Stimulated activated CD8-positive, alpha-beta memory T cell treated with anti-CD3 and anti-CD28 coated beads, Interleukin-7, amount 100 ng/mL, for 1 hour (primary cell): Measurements from ENCODE around the gene SKI.

Source experiments
- DNase-seq, 2 donors: peaks; one replicate each; pipeline ENCODE4 v3.0.0-alpha.2; 2020; ENCODE audit warnings: low read depth in 2 of 2

SKI gene

GRCh38 chr1:2229911-2230731, 2.0 kb downstream of the SKI start:
- DNase-seq, result no peak

DNA sequence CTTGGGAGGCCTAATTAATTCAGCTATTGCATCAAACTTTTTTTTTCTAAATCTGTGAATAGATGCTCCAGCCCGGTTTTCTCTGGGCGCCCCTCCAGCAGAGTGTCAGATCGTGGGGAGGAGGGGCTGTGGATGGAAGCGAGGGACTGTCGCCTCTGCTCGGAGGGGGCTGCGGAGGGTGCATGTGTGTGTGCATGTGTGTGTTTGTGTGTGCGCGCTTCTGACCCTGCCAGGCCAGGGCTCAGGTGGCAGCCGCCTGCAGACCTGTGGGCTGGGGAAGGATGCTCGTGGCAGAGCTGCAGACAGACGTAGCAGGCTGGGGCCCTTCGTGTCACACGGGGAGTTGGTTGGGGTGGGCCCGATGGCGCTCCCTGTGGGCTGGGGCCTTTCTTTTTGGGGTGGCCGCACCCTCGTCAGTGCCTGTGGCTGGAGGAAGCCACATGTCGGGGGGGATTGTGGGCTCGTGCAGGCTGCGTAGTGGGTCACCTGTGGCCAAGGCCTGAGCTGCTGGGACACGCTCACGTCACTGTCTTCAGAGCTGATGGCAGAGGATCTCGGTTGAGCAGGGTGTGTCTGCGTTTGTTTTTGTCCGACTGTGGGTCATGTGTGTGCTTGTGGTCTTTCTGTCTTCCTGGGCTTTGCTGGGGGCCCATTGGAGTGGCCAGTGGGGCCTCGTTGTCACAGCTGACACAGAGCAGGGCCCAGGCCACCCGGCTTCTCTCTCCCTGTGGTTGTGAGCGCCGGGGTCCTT, 2.8 kb downstream of the SKI start:
- no peak for DNase-seq

GRCh38 chr1:2231532-2232254, 3.6 kb downstream of the SKI start:
- DNase-seq, result peak in 1 of 2 donors; percentile 40

DNA sequence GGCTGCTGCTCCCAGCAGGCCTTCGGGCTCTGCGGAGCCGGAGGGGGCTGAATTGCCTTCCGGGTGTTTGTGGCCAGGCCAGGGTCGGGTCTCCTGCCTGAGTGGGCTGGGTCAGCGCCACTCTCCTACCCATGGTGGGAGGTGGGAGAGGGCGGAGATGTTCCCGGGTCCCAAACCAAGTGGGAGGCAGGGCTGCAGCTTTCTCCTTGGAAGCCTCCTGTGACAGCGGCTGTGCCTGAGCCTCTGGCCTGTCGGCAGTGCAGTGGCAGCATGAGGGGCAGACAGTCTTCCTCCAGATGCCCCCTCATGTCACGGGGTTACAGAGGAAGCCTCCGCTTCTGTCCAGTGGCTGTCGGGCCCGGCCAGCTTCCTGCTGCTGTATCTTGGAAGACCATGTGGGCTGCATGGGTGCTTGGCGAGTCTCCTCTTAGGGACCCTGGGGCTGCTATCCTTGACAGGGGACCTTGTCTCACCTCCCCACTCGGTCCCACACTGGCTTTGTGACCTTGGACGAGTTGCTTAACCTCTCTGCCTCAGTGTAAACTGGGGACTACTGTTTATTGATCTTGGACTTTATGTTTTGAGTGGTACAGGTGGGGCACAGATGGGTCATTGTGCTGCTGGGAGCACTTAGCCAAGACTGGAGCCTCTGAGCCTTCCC, 4.3 kb downstream of the SKI start:
- no peak for DNase-seq

DNA sequence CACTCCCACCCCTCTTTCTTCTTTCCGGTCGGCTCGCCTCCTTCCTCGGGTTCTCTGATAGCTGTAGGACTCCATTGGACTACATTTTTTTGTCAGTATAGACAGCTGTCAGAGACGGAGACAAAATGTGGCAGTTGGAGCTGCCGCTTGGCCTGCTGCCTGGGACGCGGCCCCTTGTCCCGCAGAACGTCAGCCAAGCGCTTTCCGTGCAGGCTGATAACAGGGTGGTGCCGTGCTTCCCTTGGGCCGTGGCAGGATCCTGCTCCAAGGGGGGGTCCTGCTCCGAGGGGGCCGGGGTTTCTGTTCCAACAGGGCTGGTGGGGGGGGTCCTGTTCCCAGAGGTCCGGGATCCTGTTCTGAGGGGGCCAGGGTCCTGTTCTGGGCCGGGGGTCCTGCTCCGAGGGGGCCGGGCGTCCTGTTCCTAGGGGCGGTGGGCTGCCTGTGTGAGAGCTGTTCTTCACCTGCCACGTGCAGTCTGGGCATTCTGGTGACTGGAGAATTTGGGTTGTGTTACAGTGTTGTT, 4.9 kb downstream of the SKI start:
- no peak for DNase-seq

DNA sequence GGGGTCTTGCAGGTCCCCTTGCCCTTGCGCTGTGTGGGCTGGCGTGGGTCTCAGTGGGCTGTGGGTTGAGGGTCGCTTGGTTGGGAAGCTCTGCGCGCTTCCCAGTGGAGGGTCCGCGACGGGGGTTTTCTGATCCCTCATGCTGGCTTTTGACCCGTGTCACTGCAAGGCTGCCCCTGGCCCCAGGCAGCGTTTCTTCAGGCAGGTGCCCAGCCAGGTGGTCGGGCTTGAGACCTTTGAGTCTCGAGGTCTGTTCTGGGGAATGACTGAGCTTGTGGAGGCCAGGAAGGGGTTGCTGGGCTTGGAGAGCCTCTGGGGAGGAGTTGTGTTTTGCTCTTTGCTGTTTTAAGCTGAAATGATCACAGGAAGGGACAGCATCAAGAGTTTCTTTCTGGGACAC, 5.3 kb downstream of the SKI start:
- no peak for DNase-seq

GRCh38 chr1:2233997-2234761, 6.1 kb downstream of the SKI start:
- peak; percentile 47 to 66 for DNase-seq

DNA sequence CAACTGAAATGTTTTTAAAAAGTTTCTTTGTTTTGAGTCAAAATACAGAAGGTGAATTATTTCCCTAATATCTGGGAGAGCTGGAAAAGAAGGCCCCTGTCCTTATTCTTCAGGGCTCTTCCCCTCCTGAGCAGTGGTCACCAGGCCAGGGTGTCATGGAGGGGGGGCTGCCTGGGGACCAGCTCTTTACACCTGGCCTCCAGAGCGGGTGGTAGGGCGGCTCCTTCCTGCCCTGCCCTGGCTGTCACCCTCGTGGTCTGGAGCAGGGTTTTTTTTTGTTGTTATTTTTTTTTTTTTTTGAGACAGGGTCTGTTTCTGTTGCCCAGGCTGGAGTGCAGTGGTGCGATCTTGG, 6.6 kb downstream of the SKI start:
- DNase-seq, result no peak

DNA sequence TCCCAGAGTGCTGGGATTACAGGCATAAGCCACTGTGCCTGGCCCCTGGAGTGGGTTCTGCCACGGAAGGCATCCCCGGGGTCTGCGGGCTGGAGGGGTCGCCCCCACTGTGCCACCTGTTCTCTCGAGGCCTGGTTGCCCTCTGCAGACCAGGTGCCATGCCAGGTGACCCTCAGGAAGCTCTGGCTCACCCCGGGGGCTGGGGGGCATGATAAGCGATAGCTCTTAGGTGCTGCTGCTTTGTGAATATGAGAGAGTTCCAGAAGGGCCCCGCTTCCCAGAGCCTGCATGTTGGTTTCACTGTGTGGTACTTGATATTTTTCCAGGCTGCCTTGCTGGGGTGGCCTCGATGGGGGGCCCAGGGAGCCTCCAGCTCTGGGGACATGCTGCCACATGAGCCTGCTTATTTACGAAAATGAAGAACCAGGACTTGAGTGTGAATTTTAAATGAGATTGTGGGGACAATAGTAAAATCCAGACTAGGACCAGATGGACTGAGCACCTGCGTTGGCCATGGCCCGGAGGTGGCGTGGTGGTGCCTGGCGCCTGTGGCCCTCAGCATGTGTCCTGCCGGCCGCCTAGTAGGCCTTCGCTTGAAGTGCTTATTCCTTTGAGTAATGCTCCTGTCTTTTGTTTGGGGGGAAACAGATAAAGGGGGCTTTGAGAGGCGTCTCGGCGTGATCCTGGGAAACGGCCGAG, 7.3 kb downstream of the SKI start:
- no peak for DNase-seq

- no peak for DNase-seq
Observed at GRCh38 chr1:2236695-2237677, 8.9 kb downstream of the SKI start.

DNA sequence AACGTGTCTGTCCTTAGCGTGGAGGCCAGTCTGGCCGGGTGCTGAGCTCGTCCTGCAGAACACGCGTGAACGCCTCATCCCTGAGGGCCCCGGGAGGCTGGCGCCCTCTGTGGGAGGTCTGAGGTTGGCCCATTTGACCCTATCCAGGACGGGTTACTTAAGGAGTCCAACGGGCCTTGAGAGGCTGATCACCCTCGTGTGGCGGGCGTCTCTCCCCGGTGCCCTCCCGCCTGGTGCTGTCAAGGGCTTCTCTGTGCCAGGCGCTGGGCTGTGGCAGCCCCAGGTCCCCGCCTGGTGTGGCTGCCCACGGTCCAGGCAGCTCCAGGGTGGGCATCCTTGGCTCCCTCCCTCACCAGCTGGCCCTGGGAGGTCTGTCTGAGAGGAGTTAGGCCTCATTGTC, 9.7 kb downstream of the SKI start:
- DNase-seq, result no peak

DNA sequence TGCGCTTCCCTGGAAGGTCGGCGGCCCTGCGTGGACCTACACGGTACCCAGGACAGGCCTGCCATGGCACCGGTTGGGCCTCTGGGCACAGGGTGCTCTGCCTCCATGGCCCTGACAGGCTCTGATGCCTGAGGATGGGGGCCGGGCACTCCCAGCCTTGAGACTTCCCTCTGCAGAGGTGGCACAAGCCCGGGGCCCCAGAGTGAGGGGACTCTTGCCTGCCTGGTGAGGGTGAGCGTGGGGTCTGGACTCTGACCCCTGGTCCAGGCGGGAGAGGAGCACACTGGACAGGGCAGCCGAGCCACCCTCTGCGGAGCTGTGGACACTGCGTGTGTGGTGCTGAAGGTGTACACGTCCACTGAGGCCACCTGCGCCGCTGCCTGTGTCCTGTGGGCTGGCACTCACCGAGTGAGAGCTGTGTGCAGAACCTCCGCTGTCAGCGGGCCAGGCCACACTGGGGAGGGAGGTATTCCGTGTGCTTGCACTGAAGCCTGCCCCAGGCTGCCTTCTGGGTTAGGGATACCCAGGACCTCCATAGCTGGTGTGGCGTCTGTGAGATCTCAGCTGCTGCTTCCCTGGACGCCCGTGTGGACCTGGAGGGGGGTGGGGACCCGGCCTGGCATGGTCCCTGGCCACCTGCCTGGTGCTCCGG, 10.4 kb downstream of the SKI start:
- no peak for DNase-seq

- DNase-seq, result no peak
Observed at GRCh38 chr1:2239013-2239370, 10.9 kb downstream of the SKI start.

GRCh38 chr1:2239384-2239985, 11.4 kb downstream of the SKI start:
- DNase-seq, result no peak

GRCh38 chr1:2240270-2241156, 12.4 kb downstream of the SKI start:
- no peak for DNase-seq

DNA sequence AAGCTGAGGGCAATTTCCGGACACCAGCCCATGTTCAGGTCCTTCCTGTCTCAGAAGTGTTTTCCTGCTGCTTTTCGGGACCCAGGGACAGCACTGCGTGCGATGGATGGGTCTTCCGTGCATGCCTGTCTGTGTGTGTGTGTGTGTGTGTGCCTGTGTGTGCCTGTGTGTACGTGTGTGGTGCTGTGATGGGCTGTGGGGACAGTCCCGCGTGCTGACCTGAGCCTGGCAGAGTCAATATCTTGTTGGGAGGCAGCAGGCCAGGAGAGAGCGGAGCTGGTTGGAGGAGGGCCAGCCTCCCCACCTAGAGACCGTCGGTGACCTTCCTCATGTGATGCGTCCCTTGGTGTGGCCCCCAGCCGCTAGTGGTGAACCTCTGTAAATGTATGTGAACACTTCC, 13.7 kb downstream of the SKI start:
- no peak for DNase-seq
